DND-41 (cell line): ENCODE measurements around the gene HOXC4.

Experiments
- EZH2 ChIP-seq: IDR thresholded peaks from 3 replicates; pipeline ENCODE4 v1.6.1; 2012; ENCODE audit warnings: borderline replicate concordance, low read depth, mild to moderate bottlenecking, moderate library complexity, low read length, inconsistent platforms; ENCODE audit not compliant: severe bottlenecking
- TF ChIP-seq, protein P1 (sequence below): IDR thresholded peaks from 2 replicates; pipeline ENCODE4 v1.5.1; 2012; ENCODE audit warnings: borderline replicate concordance, low read length, moderate library complexity, mild to moderate bottlenecking; ENCODE audit not compliant: poor library complexity, severe bottlenecking; ENCODE audit errors: extremely low read depth

- TF ChIP-seq, protein P1, sequence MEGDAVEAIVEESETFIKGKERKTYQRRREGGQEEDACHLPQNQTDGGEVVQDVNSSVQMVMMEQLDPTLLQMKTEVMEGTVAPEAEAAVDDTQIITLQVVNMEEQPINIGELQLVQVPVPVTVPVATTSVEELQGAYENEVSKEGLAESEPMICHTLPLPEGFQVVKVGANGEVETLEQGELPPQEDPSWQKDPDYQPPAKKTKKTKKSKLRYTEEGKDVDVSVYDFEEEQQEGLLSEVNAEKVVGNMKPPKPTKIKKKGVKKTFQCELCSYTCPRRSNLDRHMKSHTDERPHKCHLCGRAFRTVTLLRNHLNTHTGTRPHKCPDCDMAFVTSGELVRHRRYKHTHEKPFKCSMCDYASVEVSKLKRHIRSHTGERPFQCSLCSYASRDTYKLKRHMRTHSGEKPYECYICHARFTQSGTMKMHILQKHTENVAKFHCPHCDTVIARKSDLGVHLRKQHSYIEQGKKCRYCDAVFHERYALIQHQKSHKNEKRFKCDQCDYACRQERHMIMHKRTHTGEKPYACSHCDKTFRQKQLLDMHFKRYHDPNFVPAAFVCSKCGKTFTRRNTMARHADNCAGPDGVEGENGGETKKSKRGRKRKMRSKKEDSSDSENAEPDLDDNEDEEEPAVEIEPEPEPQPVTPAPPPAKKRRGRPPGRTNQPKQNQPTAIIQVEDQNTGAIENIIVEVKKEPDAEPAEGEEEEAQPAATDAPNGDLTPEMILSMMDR: no peak
- no peak for TF ChIP-seq EZH2
These were observed 35.1 kb upstream of the HOXC4 start for GRCh38 chr12:54018468-54018984.
